Measurements from ENCODE around the gene NDUFAF7. TPM values are rescaled to one million over a fixed set of nuclear protein-coding genes. Genes with fewer than 3 reads are reported as not detected.

NDUFAF7 gene
- total RNA-seq (2011; cell fraction: chromatin; rRNA removed; ENCODE audit: low replicate concordance) = 30.1 and 66.7 TPM in 2 replicates
- total RNA-seq (2011; cell fraction: nucleolus; rRNA removed) = 13.5 and 14.5 TPM in 2 replicates
- 26.2 and 32.9 TPM in 2 replicates for total RNA-seq (2011; cell fraction: nucleoplasm; rRNA removed)
- total RNA-seq (2014; rRNA removed) (12.9 and 14.9 TPM in 2 replicates), total RNA-seq (2014; rRNA removed; fragmentation: Illumina TruSeq; extraction: Trizol) (29.3 and 31.5 TPM in 2 replicates), total RNA-seq (2015; rRNA removed; fragmentation: Illumina TruSeq; extraction: Trizol) (23.4 and 23.9 TPM in 2 replicates), total RNA-seq (2021) (20.7 and 23.4 TPM in 2 replicates), polyA plus RNA-seq (2011; rRNA removed) (31.9 and 41.6 TPM in 2 replicates), polyA plus RNA-seq (2014; fragmentation: Illumina TruSeq; extraction: Trizol) (20.6 and 22.1 TPM in 2 replicates), polyA plus RNA-seq (2014; fragmentation: Nextera tagmentation; extraction: Ambion mirVana) (10 to 100 TPM; 18.9 to 25.0 TPM), polyA plus RNA-seq (2014; rRNA removed) (30.1 and 34.3 TPM in 2 replicates), polyA minus RNA-seq (2011; rRNA and poly(A)+ RNA removed) (22.2 and 24.5 TPM in 2 replicates), Bru-seq, nascent RNA (percentile 82 among the genes with signal in this experiment), BruChase-seq, experiment 1, labeled RNA remaining after a 2-hour chase (percentile 87 among the genes with signal in this experiment), BruChase-seq, experiment 2, labeled RNA remaining after a 6-hour chase (percentile 88 among the genes with signal in this experiment)
- 9.5 and 21.3 TPM in 2 replicates for polyA plus RNA-seq (2011; cell fraction: cytosol; rRNA removed)
- 58.5 and 62.5 TPM in 2 replicates for polyA plus RNA-seq (2011; cell fraction: nucleus; rRNA removed)
- 11.7 and 12.4 TPM in 2 replicates for polyA plus RNA-seq (2012)
- 7.1 and 12.5 TPM in 2 replicates for polyA minus RNA-seq (2011; cell fraction: cytosol; rRNA and poly(A)+ RNA removed)
- 16.6 and 21.5 TPM in 2 replicates for polyA minus RNA-seq (2011; cell fraction: nucleus; rRNA and poly(A)+ RNA removed)
- long read RNA-seq, experiment 1, transcript NDUFAF7-201 (10 exons, 2,176 nt) = major isoform, 32 of 59 reads
- long read RNA-seq, experiment 1, partial matches to known transcripts = 12 of 59 reads
- long read RNA-seq, experiment 1, other reads (novel, unspliced or antisense) = 15 of 59 reads
- long read RNA-seq, experiment 2, transcript NDUFAF7-201 (10 exons, 2,176 nt) = major isoform, 5 of 11 reads
- long read RNA-seq, experiment 2, partial matches to known transcripts = 2 of 11 reads
- long read RNA-seq, experiment 2, other reads (novel, unspliced or antisense) = 3 of 11 reads
- long read RNA-seq, experiment 3, transcript NDUFAF7-201 (10 exons, 2,176 nt) = major isoform, 13 of 25 reads
- long read RNA-seq, experiment 3, partial matches to known transcripts = 0 of 25 reads
- long read RNA-seq, experiment 3, other reads (novel, unspliced or antisense) = 12 of 25 reads

DNA sequence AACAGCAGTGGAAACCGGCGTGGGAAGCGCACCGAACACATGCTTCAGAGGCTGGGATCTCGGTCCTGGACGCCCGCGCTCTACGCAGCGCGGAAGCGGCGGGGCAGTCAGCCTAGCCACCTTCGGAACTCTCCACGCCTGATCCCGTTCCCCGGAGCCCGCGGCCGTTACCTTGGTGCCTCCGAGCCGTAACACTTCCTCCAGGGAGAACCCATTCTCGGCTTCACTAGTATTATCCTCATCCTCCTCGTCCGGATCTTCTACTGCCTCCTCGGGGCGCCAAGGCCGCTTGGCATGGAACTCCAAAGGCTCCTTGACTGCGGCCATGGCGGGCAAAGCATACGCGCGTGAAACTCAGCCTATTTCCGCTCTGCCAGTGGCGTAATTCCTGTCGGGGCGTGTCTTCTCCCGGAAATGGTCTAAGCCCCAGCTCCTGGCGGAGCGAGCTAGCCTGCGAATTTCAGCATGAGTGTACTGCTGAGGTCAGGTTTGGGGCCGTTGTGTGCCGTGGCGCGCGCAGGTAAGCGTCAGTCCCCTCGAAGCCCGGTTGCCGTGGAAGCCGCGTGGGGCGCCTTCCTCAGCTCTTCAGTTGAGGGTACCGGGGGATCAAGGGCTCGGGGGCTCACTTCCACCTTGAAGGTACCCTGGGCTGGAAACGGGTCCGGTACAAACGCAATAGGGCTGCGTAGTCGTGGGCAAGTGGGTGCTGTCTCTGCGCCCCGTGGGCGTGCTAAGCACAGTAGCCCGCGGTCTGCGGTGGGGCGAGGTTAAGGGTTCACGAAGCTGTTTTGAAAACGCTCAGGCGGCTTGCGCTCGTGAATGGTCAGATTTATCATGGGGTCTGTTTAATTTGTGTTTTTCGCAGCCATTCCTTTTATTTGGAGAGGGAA lies at the start of gene NDUFAF7, which contains the start of gene CEBPZ:
Gene NDUFAF7, plus strand, starts transcription at position 418 of the 890 bp plus-strand sequence. Its CDS starts 48 bp downstream, at position 466.
Gene CEBPZ, minus strand, starts transcription at position 356 of the 890 bp plus-strand sequence. Its CDS starts 29 bp downstream, at position 327.
- Histone ChIP-seq H3K9ac (ENCODE audit: insufficient read depth in 1 of 2, low read depth in 2 of 2, low read length in 2 of 2) (peak within 1 kb of the TSS; percentile 86 to 94), H3K4me1 (replicated peaks in 1 of 2; ENCODE audit: control insufficient read depth in 2 of 2, insufficient read depth in 2 of 2, low read length in 2 of 2) (peaks cover 7 to 19% of the 10 kb centered on the region in 2 experiments; a peak in 4 of 5 replicates), H2AFZ (ENCODE audit: low read depth, low read length) (peak within 1 kb of the TSS; percentile 85), H3K79me2 (ENCODE audit: control insufficient read depth, insufficient read depth, low read length) (peaks cover 87% of the 10 kb centered on the region), H3K9me1 (ENCODE audit: control insufficient read depth, insufficient read depth, low read length) (no peaks in the 10 kb centered on the region), H3K27me3 (ENCODE audit: control insufficient read depth in 2 of 2, insufficient read depth in 2 of 2, low read length in 2 of 2) (no peaks in the 10 kb centered on the region), H4K20me1 (replicated peaks; ENCODE audit: control insufficient read depth, insufficient read depth, low read length) (0 out of 2 replicates have a peak, but pooled peaks cover 4% of the 10 kb centered on the region), H3K4me3 (peak within 1 kb of the TSS; percentile 68), H3K4me2 (ENCODE audit: insufficient read depth, low read length) (peak within 1 kb of the TSS; percentile 98), H3K27ac (ENCODE audit: extremely low read depth, low read depth, low read length) (peak within 1 kb of the TSS; percentile 80), H3K9me3 (replicated peaks; ENCODE audit: control insufficient read depth, insufficient read depth, low read depth, low read length) (no peaks in the 10 kb centered on the region), H3K36me3 (ENCODE audit: control insufficient read depth, insufficient read depth, low read length) (peaks cover 51% of the 10 kb centered on the region)
- WGBS (ENCODE audit: insufficient coverage, low coverage, missing lambda C conversion rate) = under 1% methylated on average over 67 of the region's 73 CpGs
- intact Hi-C loops (cut with micrococcal nuclease) (no loop called here), in situ Hi-C loops (cut with MboI) (loop anchor here (10.0 kb wide), 1 partner anchor 333 kb away; no protein-coding TSS in a partner anchor)
- POLR2A ChIA-PET = interaction anchor here (0.5 to 1.4 kb wide), 11 partner anchors 10 to 1092 kb away, joined by 3 to 6 read pairs (median 3); no protein-coding TSS in a partner anchor
- FAIRE-seq = peak; percentile 97
- DNase-seq (ENCODE audit: extremely low read depth in 1 of 4, low spot score in 3 of 4) = peak; percentile 80 to 93 (median 85)
- ATAC-seq = peak; percentile 96
- BruUV-seq (replicated peaks) = TSS peak; percentile 74
- CTCF ChIA-PET (ENCODE audit: low intra/inter-chr PET ratio) = interaction anchor here (0.6 kb wide), 1 partner anchor 700 kb away, joined by 3 read pairs; no protein-coding TSS in a partner anchor
- TF ChIP-seq SP2 (IDR thresholded peaks at IDR 0.05; ENCODE audit: extremely low read depth, low read depth, low read length, poor library complexity, severe bottlenecking) (no peak), ZNF830 (CRISPR knock-in tag; IDR thresholded peaks at IDR 0.05) (0 out of 2 replicates have a peak, but pooled peaks have one; percentile 27), NFYB (IDR thresholded peaks at IDR 0.05; ENCODE audit: extremely low read depth, insufficient read length) (no peak), USF2 (CRISPR knock-in tag; IDR thresholded peaks at IDR 0.05) (no peak), TSC22D4 (tag; IDR thresholded peaks at IDR 0.05) (no peak), CEBPB (tag; IDR thresholded peaks at IDR 0.05) (peak; percentile 62), ZNF717 (CRISPR knock-in tag; IDR thresholded peaks at IDR 0.05) (no peak), ZNF311 (CRISPR knock-in tag; IDR thresholded peaks at IDR 0.05) (no peak), ATF6 (CRISPR knock-in tag; IDR thresholded peaks at IDR 0.05) (no peak), RB1 (IDR thresholded peaks at IDR 0.05; ENCODE audit: low read depth) (peak; percentile 53; the same call in 1 of the 2 replicates), ZKSCAN1 (IDR thresholded peaks at IDR 0.05; ENCODE audit: low read depth, low read length) (no peak), SRSF3 (IDR thresholded peaks at IDR 0.05; ENCODE audit: insufficient read depth, low read length) (0 out of 2 replicates have a peak, but pooled peaks have one; percentile 54)

All from K562 (cell line).